H9 (cell line): ENCODE results near the gene SELENOK. TPM values are rescaled to one million over a fixed set of nuclear protein-coding genes. Genes with fewer than 3 reads are reported as not detected.

Experiments used
- DNase-seq: peaks from one replicate; pipeline ENCODE4 v3.0.0-alpha.2; 2017
- H2AFZ ChIP-seq: one replicate; pipeline ENCODE4 v1.6.1; 2013; ENCODE audit warnings: mild to moderate bottlenecking, low read length, control low read depth, moderate library complexity
- H2AK5ac ChIP-seq: 2 replicates; pipeline ENCODE4 v1.6.1; 2013; ENCODE audit warnings: low read length, control low read depth, mixed read lengths; ENCODE audit not compliant: insufficient read length
- H2BK120ac ChIP-seq: one replicate; pipeline ENCODE4 v1.6.1; 2013; ENCODE audit warnings: low read depth, mild to moderate bottlenecking, low read length, control low read depth, inconsistent platforms; ENCODE audit not compliant: poor library complexity, severe bottlenecking
- H2BK12ac ChIP-seq: 2 replicates; pipeline ENCODE4 v1.6.1; 2013; ENCODE audit warnings: low read length, control low read depth, mixed read lengths, low read depth; ENCODE audit not compliant: insufficient read length
- H2BK15ac ChIP-seq: 2 replicates; pipeline ENCODE4 v1.6.1; 2013; ENCODE audit warnings: low read depth, low read length, control low read depth
- H2BK20ac ChIP-seq: one replicate; pipeline ENCODE4 v1.6.1; 2013; ENCODE audit warnings: low read depth, mild to moderate bottlenecking, low read length, control low read depth, inconsistent platforms; ENCODE audit not compliant: poor library complexity, severe bottlenecking
- H2BK5ac ChIP-seq: 2 replicates; pipeline ENCODE4 v1.6.1; 2013; ENCODE audit warnings: low read length, control low read depth, mixed read lengths; ENCODE audit not compliant: insufficient read length
- H3K14ac ChIP-seq: 2 replicates; pipeline ENCODE4 v1.6.1; 2013; ENCODE audit warnings: low read length, control low read depth; ENCODE audit not compliant: insufficient read depth
- H3K18ac ChIP-seq: 2 replicates; pipeline ENCODE4 v1.6.1; 2013; ENCODE audit warnings: low read depth, mild to moderate bottlenecking, mixed read lengths, low read length, control low read depth; ENCODE audit not compliant: insufficient read length
- H3K23ac ChIP-seq: 2 replicates; pipeline ENCODE4 v1.6.1; 2013; ENCODE audit warnings: low read length, control low read depth, mixed read lengths, low read depth; ENCODE audit not compliant: insufficient read length
- H3K23me2 ChIP-seq: 2 replicates; pipeline ENCODE4 v1.6.1; 2013; ENCODE audit warnings: low read depth, mild to moderate bottlenecking, mixed read lengths, low read length, control low read depth; ENCODE audit not compliant: insufficient read length, poor library complexity, severe bottlenecking
- H3K27ac ChIP-seq: 2 replicates; pipeline ENCODE4 v1.5.1; 2013; ENCODE audit warnings: low read length, control low read depth, mixed read lengths, low read depth; ENCODE audit not compliant: insufficient read length
- H3K27me3 ChIP-seq: 2 replicates; pipeline ENCODE4 v1.6.1; 2013; ENCODE audit warnings: low read length, control low read depth, inconsistent platforms; ENCODE audit not compliant: insufficient read depth
- H3K4ac ChIP-seq: 2 replicates; pipeline ENCODE4 v1.6.1; 2013; ENCODE audit warnings: low read depth, mild to moderate bottlenecking, control low read depth, inconsistent platforms, low read length, moderate library complexity
- H3K4me1 ChIP-seq: 2 replicates; pipeline ENCODE4 v1.6.1; 2013; ENCODE audit warnings: low read length, control low read depth, inconsistent platforms; ENCODE audit not compliant: insufficient read depth
- H3K4me2 ChIP-seq: 2 replicates; pipeline ENCODE4 v1.6.1; 2013; ENCODE audit warnings: low read length, control low read depth, mixed read lengths; ENCODE audit not compliant: insufficient read length, insufficient read depth
- H3K56ac ChIP-seq: 2 replicates; pipeline ENCODE4 v1.6.1; 2013; ENCODE audit warnings: low read depth, mild to moderate bottlenecking, mixed read lengths, low read length, control low read depth; ENCODE audit not compliant: insufficient read length
- H3K79me1 ChIP-seq: 2 replicates; pipeline ENCODE4 v1.6.1; 2013; ENCODE audit warnings: low read depth, mild to moderate bottlenecking, moderate library complexity, low read length, control low read depth, inconsistent platforms; ENCODE audit not compliant: insufficient read depth, poor library complexity, severe bottlenecking
- H3K79me2 ChIP-seq: 2 replicates; pipeline ENCODE4 v1.6.1; 2013; ENCODE audit warnings: low read length, control low read depth, inconsistent platforms; ENCODE audit not compliant: insufficient read depth
- H3K9ac ChIP-seq: 2 replicates; pipeline ENCODE4 v1.6.1; 2013; ENCODE audit warnings: low read length, control low read depth, mixed read lengths; ENCODE audit not compliant: insufficient read length; ENCODE audit errors: extremely low read depth
- H3K9me3 ChIP-seq: one replicate; pipeline ENCODE4 v1.6.1; 2013; ENCODE audit warnings: low read depth, low read length, inconsistent platforms; ENCODE audit not compliant: control insufficient read depth
- H3T11ph ChIP-seq: one replicate; pipeline ENCODE4 v1.6.1; 2013; ENCODE audit warnings: mild to moderate bottlenecking, low read length, control low read depth, inconsistent platforms
- H4K20me1 ChIP-seq: one replicate; pipeline ENCODE4 v1.6.1; 2013; ENCODE audit not compliant: control insufficient read depth, insufficient read length, insufficient read depth
- H4K5ac ChIP-seq: 2 replicates; pipeline ENCODE4 v1.6.1; 2013; ENCODE audit warnings: low read depth, mild to moderate bottlenecking, mixed read lengths, low read length, control low read depth; ENCODE audit not compliant: insufficient read length
- H4K8ac ChIP-seq: replicated peaks from 2 replicates; pipeline ENCODE4 v1.6.1; 2013; ENCODE audit warnings: low read length, control low read depth, mixed read lengths, low read depth; ENCODE audit not compliant: insufficient read length
- H4K91ac ChIP-seq: 2 replicates; pipeline ENCODE4 v1.6.1; 2013; ENCODE audit warnings: low read depth, mild to moderate bottlenecking, moderate library complexity, mixed read lengths, low read length, control low read depth; ENCODE audit not compliant: insufficient read length
- H3K27ac Mint-ChIP-seq, 3 experiments: 2 replicates in 2 of 3; 3 replicates in 1 of 3; pipeline ENCODE4 v1.8.0; 2020 to 2021; ENCODE audit warnings: mixed read lengths in 3 of 3, mild to moderate bottlenecking in 1 of 3, moderate library complexity in 1 of 3
- H3K27me3 Mint-ChIP-seq: 2 replicates; pipeline ENCODE4 v1.8.0; 2021; ENCODE audit warnings: low read depth, mild to moderate bottlenecking, moderate library complexity, mixed read lengths
- H3K36me3 Mint-ChIP-seq, 3 experiments: 2 replicates in 2 of 3; 3 replicates in 1 of 3; pipeline ENCODE4 v1.8.0; 2020 to 2021; ENCODE audit warnings: low read depth in 3 of 3, mixed read lengths in 3 of 3; ENCODE audit not compliant: insufficient read depth in 1 of 3
- H3K4me1 Mint-ChIP-seq, 2 experiments: 2 replicates each; pipeline ENCODE4 v1.8.0; 2020; ENCODE audit warnings: mixed read lengths in 2 of 2
- H3K4me3 Mint-ChIP-seq, 2 experiments: 2 replicates in 1 of 2; 3 replicates in 1 of 2; pipeline ENCODE4 v1.8.0; 2020 to 2021; ENCODE audit warnings: mild to moderate bottlenecking in 2 of 2, mixed read lengths in 2 of 2, moderate library complexity in 1 of 2
- H3K9me3 Mint-ChIP-seq, 2 experiments: 2 replicates in 1 of 2; 3 replicates in 1 of 2; pipeline ENCODE4 v1.8.0; 2020; ENCODE audit warnings: mild to moderate bottlenecking in 2 of 2, mixed read lengths in 2 of 2, moderate library complexity in 1 of 2
- CTCF ChIP-seq: fragments of 200-600 bp; sonication (generic); conservative IDR thresholded peaks from 3 replicates; pipeline ENCODE4 v1.8.0; 2021; ENCODE audit warnings: antibody characterized with exemption, mild to moderate bottlenecking
- WGBS: extraction: QIAGEN DNeasy Blood & Tissue Kit; methylation state at CpG from one replicate; pipeline ENCODE4 v1.1.7; 2013; ENCODE audit warnings: missing lambda C conversion rate, low lambda C conversion rate, mixed read lengths; ENCODE audit not compliant: insufficient read length; ENCODE audit errors: extremely low coverage; 5-methylcytosine and 5-hydroxymethylcytosine counted together
- total RNA-seq: library from RNA; stranded (reverse); gene quantifications from 2 replicates; pipeline ENCODE4 v1.2.1, GENCODE V29; 2021

SELENOK gene
- total RNA-seq, 1 experiment from 2014 or later, result 34.6 TPM

- Histone ChIP-seq H3K79me2 (no peaks in the 10 kb centered on the region), H4K8ac (no peak overlapping the region), H2AFZ (no peak overlapping the region), H3K27ac (no peak overlapping the region), H3K9ac (no peak overlapping the region), H3K4me2 (no peak overlapping the region), H2AK5ac (no peak overlapping the region), H3T11ph (no peak overlapping the region), H3K56ac (no peak overlapping the region), H4K5ac (no peak overlapping the region), H2BK120ac (no peak overlapping the region), H4K20me1 (no peaks in the 10 kb centered on the region), H3K27me3 (no peaks in the 10 kb centered on the region), H3K9me3 (no peaks in the 10 kb centered on the region), H3K23ac (no peak overlapping the region), H2BK5ac (no peak overlapping the region), H3K18ac (no peak overlapping the region), H2BK15ac (no peak overlapping the region), H3K14ac (no peak overlapping the region), H3K4me1 (no peaks in the 10 kb centered on the region), H3K79me1 (no peaks in the 10 kb centered on the region), H2BK20ac (no peak overlapping the region), H4K91ac (no peak overlapping the region), H3K23me2 (no peaks in the 10 kb centered on the region), H3K4ac (no peak overlapping the region), H2BK12ac (no peak overlapping the region)
- DNase-seq, result no peak
- Mint-ChIP-seq H3K27me3 (peaks cover 1% of the 10 kb centered on the region; the same call in 1 of the 2 replicates), H3K27ac (no peak overlapping the region), H3K9me3 (peaks cover 12 to 14% of the 10 kb centered on the region in 2 experiments), H3K4me3 (no peak overlapping the region), H3K36me3 (peaks cover 2 to 13% (median 6%) of the 10 kb centered on the region in 3 experiments; a peak in 6 of 7 replicates), H3K4me1 (no peaks in the 10 kb centered on the region)
- WGBS, result no CpG with 5 or more reads among the region's 1 CpG
- peak; percentile 28; the same call in 2 of the 3 replicates for TF ChIP-seq CTCF
Measured at GRCh38 chr3:53939813-53940212, 48.2 kb upstream of the SELENOK start.
